ENCODE results near the gene PTPN20.

PTPN20 gene

GRCh38 chr10:47027784-47028260, 116.6 kb downstream of the PTPN20 start:
- no peak for TF ChIP-seq EZH2phosphoT487 (IDR thresholded peaks at IDR 0.05; ENCODE audit: borderline replicate concordance)
- TF ChIP-seq, protein P1, sequence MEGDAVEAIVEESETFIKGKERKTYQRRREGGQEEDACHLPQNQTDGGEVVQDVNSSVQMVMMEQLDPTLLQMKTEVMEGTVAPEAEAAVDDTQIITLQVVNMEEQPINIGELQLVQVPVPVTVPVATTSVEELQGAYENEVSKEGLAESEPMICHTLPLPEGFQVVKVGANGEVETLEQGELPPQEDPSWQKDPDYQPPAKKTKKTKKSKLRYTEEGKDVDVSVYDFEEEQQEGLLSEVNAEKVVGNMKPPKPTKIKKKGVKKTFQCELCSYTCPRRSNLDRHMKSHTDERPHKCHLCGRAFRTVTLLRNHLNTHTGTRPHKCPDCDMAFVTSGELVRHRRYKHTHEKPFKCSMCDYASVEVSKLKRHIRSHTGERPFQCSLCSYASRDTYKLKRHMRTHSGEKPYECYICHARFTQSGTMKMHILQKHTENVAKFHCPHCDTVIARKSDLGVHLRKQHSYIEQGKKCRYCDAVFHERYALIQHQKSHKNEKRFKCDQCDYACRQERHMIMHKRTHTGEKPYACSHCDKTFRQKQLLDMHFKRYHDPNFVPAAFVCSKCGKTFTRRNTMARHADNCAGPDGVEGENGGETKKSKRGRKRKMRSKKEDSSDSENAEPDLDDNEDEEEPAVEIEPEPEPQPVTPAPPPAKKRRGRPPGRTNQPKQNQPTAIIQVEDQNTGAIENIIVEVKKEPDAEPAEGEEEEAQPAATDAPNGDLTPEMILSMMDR (conservative IDR thresholded peaks at IDR 0.05; ENCODE audit: low read length), result no peak
- no peaks in the 10 kb centered on the region for H3K9me2 ChIP-seq (replicated peaks; ENCODE audit: low read depth, low read length)
- H3K4me1 ChIP-seq (ENCODE audit: insufficient read depth, low read length, poor library complexity, severe bottlenecking), result peaks cover 6% of the 10 kb centered on the region
- no peaks in the 10 kb centered on the region for H3F3A ChIP-seq (ENCODE audit: low read depth)
- H3K27me3 ChIP-seq (ENCODE audit: insufficient read depth, low read length, poor library complexity, severe bottlenecking), result no peaks in the 10 kb centered on the region
- H3K4me3 ChIP-seq (ENCODE audit: low read length, poor library complexity, severe bottlenecking), result no peak overlapping the region
- no peaks in the 10 kb centered on the region for H4K20me1 ChIP-seq (ENCODE audit: insufficient read depth, low read length, poor library complexity, severe bottlenecking)
- H3K79me2 ChIP-seq (ENCODE audit: insufficient read depth, low read length), result no peaks in the 10 kb centered on the region
- no peaks in the 10 kb centered on the region for H3K36me3 ChIP-seq (ENCODE audit: insufficient read depth, low read length)
- no peak overlapping the region for H2AFZ ChIP-seq (ENCODE audit: low read length)
- H3K9me3 ChIP-seq (ENCODE audit: insufficient read depth, low read depth, low read length), result no peaks in the 10 kb centered on the region
- no peak overlapping the region for H3K9ac ChIP-seq (ENCODE audit: low read depth, low read length, poor library complexity, severe bottlenecking)
- H3K4me2 ChIP-seq (ENCODE audit: low read depth, low read length, poor library complexity, severe bottlenecking), result no peak overlapping the region

GRCh38 chr10:47028466-47028865, 117.2 kb downstream of the PTPN20 start:
- H3K79me2 ChIP-seq (ENCODE audit: insufficient read depth, low read length), result no peaks in the 10 kb centered on the region

DNA sequence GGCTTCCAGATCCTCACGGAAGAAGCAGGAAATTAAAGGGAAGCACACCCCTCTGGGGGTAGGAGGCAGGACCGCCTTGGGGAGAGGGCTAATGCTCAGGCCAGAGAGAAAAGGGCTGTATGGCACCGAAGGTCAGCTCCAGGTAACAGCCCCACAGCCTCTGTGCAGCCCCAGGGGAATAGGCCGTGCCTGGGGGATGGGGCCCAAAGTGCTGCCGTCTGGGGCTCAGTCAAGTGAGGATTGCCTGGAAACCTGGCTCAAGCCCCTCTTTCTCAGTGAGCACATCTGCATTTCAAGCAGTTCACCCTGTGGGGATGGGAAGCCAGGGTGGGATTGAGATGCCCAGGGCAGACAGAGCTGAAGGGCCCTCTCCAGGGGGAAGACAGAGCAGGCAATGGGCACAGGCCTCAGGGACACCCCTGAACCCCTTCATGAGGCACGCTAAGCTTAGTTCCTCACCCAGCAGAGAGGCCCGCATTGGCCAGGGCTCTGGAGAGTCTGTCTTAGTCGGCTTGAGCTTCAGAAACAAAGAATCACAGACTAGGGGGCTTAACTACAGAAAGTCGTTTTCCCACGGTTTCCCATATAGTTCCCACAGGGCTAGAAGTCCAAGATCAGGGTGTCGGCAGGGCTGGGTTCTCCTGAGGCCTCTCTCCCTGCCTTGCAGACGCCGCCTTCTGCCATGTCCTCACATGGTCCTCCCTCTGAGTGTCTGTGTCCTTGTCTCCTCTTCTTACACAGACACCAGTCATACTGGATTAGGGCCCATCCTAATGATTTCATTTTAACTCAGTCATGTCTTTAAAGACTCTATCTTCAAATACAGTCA, 118.2 kb downstream of the PTPN20 start:
- no peaks in the 10 kb centered on the region for H3F3A ChIP-seq (ENCODE audit: low read depth)
- H3K9ac ChIP-seq (ENCODE audit: low read depth, low read length, poor library complexity, severe bottlenecking), result no peak overlapping the region
- no peaks in the 10 kb centered on the region for H4K20me1 ChIP-seq (ENCODE audit: insufficient read depth, low read length, poor library complexity, severe bottlenecking)
- no peak overlapping the region for H2AFZ ChIP-seq (ENCODE audit: low read length)
- no peak overlapping the region for H3K4me3 ChIP-seq (ENCODE audit: low read length, poor library complexity, severe bottlenecking)
- TF ChIP-seq, protein P1 (conservative IDR thresholded peaks at IDR 0.05; ENCODE audit: low read length), result no peak
- no peak for TF ChIP-seq EZH2phosphoT487 (IDR thresholded peaks at IDR 0.05; ENCODE audit: borderline replicate concordance)
- no peaks in the 10 kb centered on the region for H3K36me3 ChIP-seq (ENCODE audit: insufficient read depth, low read length)
- H3K4me1 ChIP-seq (ENCODE audit: insufficient read depth, low read length, poor library complexity, severe bottlenecking), result no peaks in the 10 kb centered on the region
- no peaks in the 10 kb centered on the region for H3K79me2 ChIP-seq (ENCODE audit: insufficient read depth, low read length)
- no peaks in the 10 kb centered on the region for H3K27me3 ChIP-seq (ENCODE audit: insufficient read depth, low read length, poor library complexity, severe bottlenecking)
- H3K9me2 ChIP-seq (replicated peaks; ENCODE audit: low read depth, low read length), result no peaks in the 10 kb centered on the region
- no peak overlapping the region for H3K4me2 ChIP-seq (ENCODE audit: low read depth, low read length, poor library complexity, severe bottlenecking)
- H3K9me3 ChIP-seq (ENCODE audit: insufficient read depth, low read depth, low read length), result no peaks in the 10 kb centered on the region

More at GRCh38 chr10:47028466-47028865, 117.2 kb downstream of the PTPN20 start:
- Histone ChIP-seq H3K9me2 (replicated peaks; ENCODE audit: low read depth, low read length) (no peaks in the 10 kb centered on the region), H3K4me1 (ENCODE audit: insufficient read depth, low read length, poor library complexity, severe bottlenecking) (peaks cover 2% of the 10 kb centered on the region), H3K27me3 (ENCODE audit: insufficient read depth, low read length, poor library complexity, severe bottlenecking) (no peaks in the 10 kb centered on the region), H3F3A (ENCODE audit: low read depth) (no peaks in the 10 kb centered on the region), H4K20me1 (ENCODE audit: insufficient read depth, low read length, poor library complexity, severe bottlenecking) (no peaks in the 10 kb centered on the region), H3K9ac (ENCODE audit: low read depth, low read length, poor library complexity, severe bottlenecking) (no peak overlapping the region), H2AFZ (ENCODE audit: low read length) (no peak overlapping the region), H3K4me2 (ENCODE audit: low read depth, low read length, poor library complexity, severe bottlenecking) (no peak overlapping the region), H3K36me3 (ENCODE audit: insufficient read depth, low read length) (no peaks in the 10 kb centered on the region), H3K4me3 (ENCODE audit: low read length, poor library complexity, severe bottlenecking) (no peak overlapping the region), H3K9me3 (ENCODE audit: insufficient read depth, low read depth, low read length) (no peaks in the 10 kb centered on the region)
- no peak for TF ChIP-seq EZH2phosphoT487 (IDR thresholded peaks at IDR 0.05; ENCODE audit: borderline replicate concordance)
- TF ChIP-seq, protein P1 (conservative IDR thresholded peaks at IDR 0.05; ENCODE audit: low read length), result no peak
